ENCODE measurements around the gene POLR3C. TPM values are rescaled to one million over a fixed set of nuclear protein-coding genes. Genes with fewer than 3 reads are reported as not detected.

POLR3C gene
- total and polyA plus RNA-seq, 10 of the 15 experiments (the other 5 are each of a cell fraction or from before 2014, with no cell fraction given): 13.0 to 44.8 (median 34.8) TPM

Small RNA genes within 50 kb of the gene (microRNA-seq; reads per million reads assigned to microRNA genes)
- not detected for gene MIR6736

Small RNA genes within 50 kb of the gene (small RNA-seq; reads per million reads assigned to genes)
- gene MIR6736: not detected

Other genes with a start within 250 kb of the POLR3C start
Only the 7 nearest of the 15 such genes appear.
- gene RNF115, start 105 bp upstream of the POLR3C start, total RNA-seq (2014; rRNA removed): 13.0 and 13.8 TPM in 2 replicates
- 15.3 and 16.3 TPM in 2 replicates for gene RNF115, start 105 bp upstream of the POLR3C start, total RNA-seq (2014; rRNA removed; fragmentation: Illumina TruSeq; extraction: Trizol)
- gene RNF115, start 105 bp upstream of the POLR3C start, total RNA-seq (2021): 11.6 and 12.8 TPM in 2 replicates
- 22.0 and 24.8 TPM in 2 replicates for gene RNF115, start 105 bp upstream of the POLR3C start, polyA plus RNA-seq (2011; rRNA removed)
- 15.5 and 18.3 TPM in 2 replicates for gene RNF115, start 105 bp upstream of the POLR3C start, polyA plus RNA-seq (2014; fragmentation: Illumina TruSeq; extraction: Trizol)
- gene RNF115, start 105 bp upstream of the POLR3C start, polyA plus RNA-seq (2014; fragmentation: Nextera tagmentation; extraction: Ambion mirVana): 1 to 10 TPM; 3.4 to 5.4 TPM
- 10.3 and 11.0 TPM in 2 replicates for gene RNF115, start 105 bp upstream of the POLR3C start, polyA plus RNA-seq (2014; rRNA removed)
- 10 to 100 TPM; 12.5 to 12.9 TPM for gene RNF115, start 105 bp upstream of the POLR3C start, polyA plus RNA-seq (2016; fragmentation: Nextera tagmentation; extraction: Ambion mirVana)
- gene NUDT17, start 21.4 kb downstream of the POLR3C start, total RNA-seq (2014; rRNA removed): 3.8 and 5.1 TPM in 2 replicates
- gene NUDT17, start 21.4 kb downstream of the POLR3C start, total RNA-seq (2014; rRNA removed; fragmentation: Illumina TruSeq; extraction: Trizol): 2.8 and 2.9 TPM in 2 replicates
- 3.1 and 4.3 TPM in 2 replicates for gene NUDT17, start 21.4 kb downstream of the POLR3C start, total RNA-seq (2021)
- gene NUDT17, start 21.4 kb downstream of the POLR3C start, polyA plus RNA-seq (2011; rRNA removed): 3.0 and 4.4 TPM in 2 replicates
- 3.3 and 4.4 TPM in 2 replicates for gene NUDT17, start 21.4 kb downstream of the POLR3C start, polyA plus RNA-seq (2014; fragmentation: Illumina TruSeq; extraction: Trizol)
- gene NUDT17, start 21.4 kb downstream of the POLR3C start, polyA plus RNA-seq (2014; fragmentation: Nextera tagmentation; extraction: Ambion mirVana): 1 to 10 TPM; 1.2 to 2.6 TPM
- 4.7 and 6.3 TPM in 2 replicates for gene NUDT17, start 21.4 kb downstream of the POLR3C start, polyA plus RNA-seq (2014; rRNA removed)
- 1 to 10 TPM; 3.2 to 4.1 TPM for gene NUDT17, start 21.4 kb downstream of the POLR3C start, polyA plus RNA-seq (2016; fragmentation: Nextera tagmentation; extraction: Ambion mirVana)
- gene PIAS3, start 34.9 kb downstream of the POLR3C start, total RNA-seq (2014; rRNA removed): 8.1 and 8.4 TPM in 2 replicates
- 4.5 and 5.3 TPM in 2 replicates for gene PIAS3, start 34.9 kb downstream of the POLR3C start, total RNA-seq (2014; rRNA removed; fragmentation: Illumina TruSeq; extraction: Trizol)
- gene PIAS3, start 34.9 kb downstream of the POLR3C start, total RNA-seq (2021): 9.7 and 10.1 TPM in 2 replicates
- 7.0 and 11.1 TPM in 2 replicates for gene PIAS3, start 34.9 kb downstream of the POLR3C start, polyA plus RNA-seq (2011; rRNA removed)
- 11.8 and 14.9 TPM in 2 replicates for gene PIAS3, start 34.9 kb downstream of the POLR3C start, polyA plus RNA-seq (2014; fragmentation: Illumina TruSeq; extraction: Trizol)
- 1 to 10 TPM in 1 of 2 experiments, under 1 TPM in 1; 0.85 to 1.6 TPM for gene PIAS3, start 34.9 kb downstream of the POLR3C start, polyA plus RNA-seq (2014; fragmentation: Nextera tagmentation; extraction: Ambion mirVana)
- 11.5 and 12.1 TPM in 2 replicates for gene PIAS3, start 34.9 kb downstream of the POLR3C start, polyA plus RNA-seq (2014; rRNA removed)
- 10 to 100 TPM; 11.4 to 13.4 TPM for gene PIAS3, start 34.9 kb downstream of the POLR3C start, polyA plus RNA-seq (2016; fragmentation: Nextera tagmentation; extraction: Ambion mirVana)
- not detected in 2 replicates for gene ANKRD35, start 61.7 kb downstream of the POLR3C start, total RNA-seq (2014; rRNA removed)
- gene ANKRD35, start 61.7 kb downstream of the POLR3C start, total RNA-seq (2014; rRNA removed; fragmentation: Illumina TruSeq; extraction: Trizol): not detected in 2 replicates
- gene ANKRD35, start 61.7 kb downstream of the POLR3C start, total RNA-seq (2021): 0.08 TPM in 1 of 2 replicates, not detected in the other
- gene ANKRD35, start 61.7 kb downstream of the POLR3C start, polyA plus RNA-seq (2011; rRNA removed): 0.01 TPM in 1 of 2 replicates, not detected in the other
- not detected in 2 replicates for gene ANKRD35, start 61.7 kb downstream of the POLR3C start, polyA plus RNA-seq (2014; fragmentation: Illumina TruSeq; extraction: Trizol)
- gene ANKRD35, start 61.7 kb downstream of the POLR3C start, polyA plus RNA-seq (2014; fragmentation: Nextera tagmentation; extraction: Ambion mirVana): not detected
- gene ANKRD35, start 61.7 kb downstream of the POLR3C start, polyA plus RNA-seq (2014; rRNA removed): not detected in 2 replicates
- not detected for gene ANKRD35, start 61.7 kb downstream of the POLR3C start, polyA plus RNA-seq (2016; fragmentation: Nextera tagmentation; extraction: Ambion mirVana)
- gene ITGA10, start 85.8 kb downstream of the POLR3C start, total RNA-seq (2014; rRNA removed): 0.22 and 0.51 TPM in 2 replicates
- 0.18 and 0.28 TPM in 2 replicates for gene ITGA10, start 85.8 kb downstream of the POLR3C start, total RNA-seq (2014; rRNA removed; fragmentation: Illumina TruSeq; extraction: Trizol)
- gene ITGA10, start 85.8 kb downstream of the POLR3C start, total RNA-seq (2021): 0.49 and 0.53 TPM in 2 replicates
- gene ITGA10, start 85.8 kb downstream of the POLR3C start, polyA plus RNA-seq (2011; rRNA removed): 0.30 and 0.46 TPM in 2 replicates
- gene ITGA10, start 85.8 kb downstream of the POLR3C start, polyA plus RNA-seq (2014; fragmentation: Illumina TruSeq; extraction: Trizol): 0.16 and 0.43 TPM in 2 replicates
- under 1 TPM; 0.02 to 0.16 TPM for gene ITGA10, start 85.8 kb downstream of the POLR3C start, polyA plus RNA-seq (2014; fragmentation: Nextera tagmentation; extraction: Ambion mirVana)
- 0.46 and 0.78 TPM in 2 replicates for gene ITGA10, start 85.8 kb downstream of the POLR3C start, polyA plus RNA-seq (2014; rRNA removed)
- gene ITGA10, start 85.8 kb downstream of the POLR3C start, polyA plus RNA-seq (2016; fragmentation: Nextera tagmentation; extraction: Ambion mirVana): under 1 TPM; 0.36 to 0.39 TPM
- gene PEX11B, start 94.5 kb downstream of the POLR3C start, total RNA-seq (2014; rRNA removed): 26.7 and 30.9 TPM in 2 replicates
- 24.9 TPM in 2 replicates for gene PEX11B, start 94.5 kb downstream of the POLR3C start, total RNA-seq (2014; rRNA removed; fragmentation: Illumina TruSeq; extraction: Trizol)
- 31.1 and 33.2 TPM in 2 replicates for gene PEX11B, start 94.5 kb downstream of the POLR3C start, total RNA-seq (2021)
- 129 and 132 TPM in 2 replicates for gene PEX11B, start 94.5 kb downstream of the POLR3C start, polyA plus RNA-seq (2011; rRNA removed)
- 36.6 and 42.2 TPM in 2 replicates for gene PEX11B, start 94.5 kb downstream of the POLR3C start, polyA plus RNA-seq (2014; fragmentation: Illumina TruSeq; extraction: Trizol)
- gene PEX11B, start 94.5 kb downstream of the POLR3C start, polyA plus RNA-seq (2014; fragmentation: Nextera tagmentation; extraction: Ambion mirVana): 10 to 100 TPM; 44.8 to 69.4 TPM
- gene PEX11B, start 94.5 kb downstream of the POLR3C start, polyA plus RNA-seq (2014; rRNA removed): 27.6 and 30.9 TPM in 2 replicates
- 10 to 100 TPM; 48.0 to 52.9 TPM for gene PEX11B, start 94.5 kb downstream of the POLR3C start, polyA plus RNA-seq (2016; fragmentation: Nextera tagmentation; extraction: Ambion mirVana)
- gene RBM8A, start 103.3 kb downstream of the POLR3C start, total RNA-seq (2014; rRNA removed): 110 and 125 TPM in 2 replicates
- gene RBM8A, start 103.3 kb downstream of the POLR3C start, total RNA-seq (2014; rRNA removed; fragmentation: Illumina TruSeq; extraction: Trizol): 200 and 230 TPM in 2 replicates
- gene RBM8A, start 103.3 kb downstream of the POLR3C start, total RNA-seq (2021): 176 and 180 TPM in 2 replicates
- 235 and 289 TPM in 2 replicates for gene RBM8A, start 103.3 kb downstream of the POLR3C start, polyA plus RNA-seq (2011; rRNA removed)
- gene RBM8A, start 103.3 kb downstream of the POLR3C start, polyA plus RNA-seq (2014; fragmentation: Illumina TruSeq; extraction: Trizol): 191 and 262 TPM in 2 replicates
- 1,000 to 10,000 TPM in 1 of 2 experiments, 100 to 1,000 TPM in 1; 665 to 1,248 TPM for gene RBM8A, start 103.3 kb downstream of the POLR3C start, polyA plus RNA-seq (2014; fragmentation: Nextera tagmentation; extraction: Ambion mirVana)
- gene RBM8A, start 103.3 kb downstream of the POLR3C start, polyA plus RNA-seq (2014; rRNA removed): 178 and 198 TPM in 2 replicates
- 100 to 1,000 TPM; 401 to 406 TPM for gene RBM8A, start 103.3 kb downstream of the POLR3C start, polyA plus RNA-seq (2016; fragmentation: Nextera tagmentation; extraction: Ambion mirVana)

Data from GM12878 (cell line).